HAP-1 (cell line): ENCODE data around the gene SUGP1.

Experiments used
- DNase-seq, 2 experiments: peaks; one replicate each; pipeline ENCODE4 v3.0.0-alpha.2; 2016 to 2020; ENCODE audit warnings: low spot score in 2 of 2
- H3K27me3 ChIP-seq: fragments of 250-450 bp; sonication (Bioruptor Pico); 2 replicates; pipeline ENCODE4 v1.5.1; 2020; ENCODE audit warnings: low read depth, mild to moderate bottlenecking, moderate library complexity
- H3K36me3 ChIP-seq: fragments of 250-450 bp; sonication (Bioruptor Pico); replicated peaks from 2 replicates; pipeline ENCODE4 v1.5.1; 2020; ENCODE audit warnings: mild to moderate bottlenecking
- H3K4me1 ChIP-seq: fragments of 250-450 bp; sonication (Bioruptor Pico); 2 replicates; pipeline ENCODE4 v1.5.1; 2020; ENCODE audit warnings: mild to moderate bottlenecking
- H3K4me3 ChIP-seq: fragments of 250-450 bp; sonication (Bioruptor Pico); 2 replicates; pipeline ENCODE4 v1.5.1; 2020; ENCODE audit warnings: mild to moderate bottlenecking, moderate library complexity
- H3K9me3 ChIP-seq: fragments of 250-450 bp; sonication (Bioruptor Pico); 2 replicates; pipeline ENCODE4 v1.5.1; 2020; ENCODE audit warnings: mild to moderate bottlenecking, moderate library complexity
- in situ Hi-C: fragments of 300-500 bp; cut with MboI; formaldehyde crosslinking; loops from 3 replicates; pipeline ENCODE4 v1.14.3; 2020; ENCODE audit warnings: low sequenced_read_pairs, inconsistent platforms, mixed read lengths

Gene SUGP1

DNA sequence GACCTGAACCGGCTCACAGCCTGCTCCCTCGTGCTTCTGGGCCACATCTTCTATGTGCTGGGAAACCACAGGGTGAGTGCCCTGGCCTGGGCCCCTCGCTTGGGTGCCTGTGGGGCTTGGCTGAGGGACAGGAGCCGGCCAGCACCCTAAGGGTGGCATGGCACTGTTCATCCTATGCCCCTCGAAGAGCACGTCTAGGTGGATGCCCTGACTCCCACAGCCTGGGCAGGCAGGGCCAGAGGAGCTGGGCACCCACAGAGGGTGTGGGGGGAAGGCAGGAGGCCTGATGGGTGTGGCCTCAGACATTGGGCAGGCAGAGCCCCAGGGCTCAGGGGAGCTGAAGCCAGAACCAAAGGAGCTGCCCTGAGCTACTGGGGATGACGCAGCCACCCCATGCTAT, 29.1 kb upstream of the SUGP1 start:
- in situ Hi-C loops = no loop called here
- H3K36me3 ChIP-seq = peaks cover 80% of the 10 kb centered on the region

DNA sequence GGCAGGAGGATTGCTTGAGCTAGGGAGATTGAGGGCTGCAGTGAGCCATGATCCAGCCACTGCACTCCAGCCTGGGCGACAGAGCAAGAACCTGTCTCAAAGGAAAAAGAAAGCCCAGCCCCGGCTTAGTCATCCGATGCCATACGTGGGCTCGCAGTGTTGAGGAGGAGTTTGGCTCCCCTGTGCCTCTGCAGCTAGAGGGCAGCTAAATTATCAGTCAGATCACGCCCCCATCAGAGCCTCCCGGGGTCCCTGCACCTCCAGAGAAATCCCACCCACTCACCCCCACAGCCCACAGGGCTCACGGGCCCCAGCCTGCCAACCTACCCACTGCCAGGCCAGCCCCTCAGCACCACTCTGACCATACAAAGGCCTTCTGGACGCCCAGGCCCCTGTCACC, 28.0 kb upstream of the SUGP1 start:
- no peaks in the 10 kb centered on the region for H3K9me3 ChIP-seq
- DNase-seq = no peak
- H3K4me3 ChIP-seq = no peak overlapping the region
- peaks cover 77% of the 10 kb centered on the region for H3K36me3 ChIP-seq
- no peaks in the 10 kb centered on the region for H3K27me3 ChIP-seq
- no peaks in the 10 kb centered on the region for H3K4me1 ChIP-seq
- in situ Hi-C loops = no loop called here

More for the DNA sequence above, 29.1 kb upstream of the SUGP1 start:
- Histone ChIP-seq H3K27me3 (no peaks in the 10 kb centered on the region), H3K4me1 (no peaks in the 10 kb centered on the region), H3K4me3 (no peak overlapping the region), H3K9me3 (no peaks in the 10 kb centered on the region)
- no peak for DNase-seq

DNA sequence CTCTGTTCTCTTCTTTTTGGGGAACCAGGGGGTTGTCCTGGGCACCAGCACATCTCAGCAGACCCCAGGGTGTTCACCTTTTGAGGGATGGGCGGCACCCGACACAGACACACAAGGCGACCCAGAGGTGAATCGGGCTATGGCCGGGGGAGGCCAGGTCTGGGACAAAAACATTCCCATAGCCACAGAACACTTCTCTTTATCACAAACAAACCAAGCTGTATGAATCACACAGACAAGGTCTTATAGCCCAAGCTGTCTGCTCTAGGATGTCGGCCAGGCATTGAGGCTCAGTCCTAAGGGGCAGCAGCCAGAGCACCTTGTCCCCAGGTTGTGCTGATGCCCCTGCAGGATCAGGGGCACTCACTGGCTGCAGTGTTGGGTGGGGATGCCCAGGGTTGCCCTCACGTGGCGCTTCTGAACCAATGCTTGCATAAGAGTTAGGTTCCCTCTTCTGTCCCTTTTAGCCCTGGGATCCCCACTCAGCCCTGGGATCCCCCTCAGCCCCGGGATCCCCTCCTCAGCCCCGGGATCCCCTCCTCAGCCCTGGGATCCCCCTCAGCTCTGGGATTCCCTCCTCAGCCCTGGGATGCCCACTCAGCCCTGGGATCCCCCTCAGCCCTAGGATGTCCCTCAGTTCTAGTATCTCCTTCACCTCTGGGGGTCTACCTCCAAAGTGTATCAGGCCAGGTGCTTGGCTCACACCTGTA, 27.2 kb upstream of the SUGP1 start:
- Histone ChIP-seq H3K36me3 (peaks cover 76% of the 10 kb centered on the region), H3K4me1 (no peaks in the 10 kb centered on the region), H3K27me3 (no peaks in the 10 kb centered on the region), H3K4me3 (no peak overlapping the region), H3K9me3 (no peaks in the 10 kb centered on the region)
- no peak for DNase-seq
- in situ Hi-C loops = no loop called here

DNA sequence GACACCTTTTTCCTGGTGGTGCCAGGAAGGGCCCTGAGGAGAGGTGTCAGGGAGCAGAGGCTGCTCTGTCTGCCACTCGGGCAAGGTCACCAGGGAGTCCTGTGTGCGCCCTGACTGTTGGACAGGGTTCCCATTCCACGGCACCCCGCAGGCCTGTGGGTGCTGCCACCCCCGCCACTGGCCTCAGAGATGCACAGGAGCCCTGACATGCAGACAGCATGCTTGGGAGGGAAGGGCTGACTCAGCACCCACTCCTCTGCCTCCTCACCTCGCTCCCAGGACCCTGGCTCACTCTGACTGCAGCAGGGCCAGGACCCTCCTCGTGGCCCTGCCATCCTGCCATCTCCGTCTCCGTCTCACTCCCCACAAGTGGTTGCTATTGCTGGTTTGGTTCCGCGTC, 25.7 kb upstream of the SUGP1 start:
- Histone ChIP-seq H3K27me3 (no peaks in the 10 kb centered on the region), H3K9me3 (no peaks in the 10 kb centered on the region), H3K36me3 (peaks cover 71% of the 10 kb centered on the region), H3K4me1 (no peaks in the 10 kb centered on the region), H3K4me3 (no peak overlapping the region)
- no peak for DNase-seq
- in situ Hi-C loops = no loop called here

DNA sequence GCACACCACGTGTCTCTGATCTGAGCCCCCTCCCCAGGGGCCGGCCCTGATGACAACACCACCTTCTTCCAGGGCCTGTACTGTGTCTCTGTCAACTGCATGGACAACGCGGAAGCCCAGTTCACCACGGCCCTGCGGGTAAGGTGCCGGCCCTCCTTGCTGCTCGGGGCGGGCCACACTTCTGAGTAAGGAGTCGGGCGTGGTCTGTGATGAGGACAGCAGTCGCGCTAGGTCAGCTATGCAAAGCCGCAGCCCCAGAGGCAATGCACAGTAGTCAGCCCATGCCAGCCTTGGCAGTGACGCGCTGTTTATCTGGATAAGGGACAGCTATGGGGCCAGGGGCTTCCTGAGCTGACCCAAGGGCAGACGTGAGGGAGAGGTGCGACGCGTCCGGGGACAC, 24.9 kb upstream of the SUGP1 start:
- H3K9me3 ChIP-seq = no peaks in the 10 kb centered on the region
- no peak overlapping the region for H3K4me3 ChIP-seq
- no peaks in the 10 kb centered on the region for H3K27me3 ChIP-seq
- H3K36me3 ChIP-seq = peaks cover 73% of the 10 kb centered on the region
- in situ Hi-C loops = no loop called here
- no peaks in the 10 kb centered on the region for H3K4me1 ChIP-seq
- DNase-seq = no peak

DNA sequence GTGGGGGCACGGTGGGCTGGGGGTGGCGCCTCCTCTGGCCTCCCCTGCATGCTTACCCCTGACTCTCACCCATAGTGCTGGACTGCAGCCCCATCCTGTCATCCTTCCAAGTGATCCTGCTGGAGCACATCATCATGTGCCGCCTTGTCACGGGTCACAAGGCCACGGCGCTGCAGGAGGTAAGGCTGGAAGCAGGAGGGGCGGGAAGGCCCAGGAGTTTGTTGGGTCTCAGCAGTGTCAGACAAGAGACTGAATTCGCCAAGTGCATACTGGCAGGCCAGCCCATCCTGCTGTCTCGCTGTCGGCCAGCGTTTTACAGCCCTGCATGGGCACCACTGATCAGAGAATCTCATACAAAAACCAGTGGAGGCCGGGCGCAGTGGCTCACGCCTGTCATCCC, 23.5 kb upstream of the SUGP1 start:
- no peak for DNase-seq
- in situ Hi-C loops = no loop called here
- Histone ChIP-seq H3K4me3 (no peak overlapping the region), H3K9me3 (no peaks in the 10 kb centered on the region), H3K27me3 (no peaks in the 10 kb centered on the region), H3K36me3 (peaks cover 74% of the 10 kb centered on the region), H3K4me1 (no peaks in the 10 kb centered on the region)

DNA sequence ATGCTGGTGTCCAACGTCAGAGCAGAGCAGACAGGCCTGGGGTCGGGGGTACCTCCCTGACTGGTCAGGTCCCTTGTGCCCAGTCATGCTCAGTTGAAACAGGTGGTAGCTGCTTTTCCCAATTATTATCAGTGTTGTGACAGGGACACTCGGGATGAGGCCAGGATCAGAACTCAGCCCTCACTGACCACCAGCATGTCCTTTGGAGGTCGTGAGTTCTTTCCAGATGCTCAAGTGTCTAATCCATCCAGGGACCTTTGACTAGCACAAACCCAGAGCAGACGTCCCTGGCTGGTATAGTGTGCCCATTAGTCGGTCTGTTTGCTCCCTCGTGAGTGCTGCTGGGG, 22.7 kb upstream of the SUGP1 start:
- H3K4me3 ChIP-seq = no peak overlapping the region
- no peak for DNase-seq
- H3K27me3 ChIP-seq = no peaks in the 10 kb centered on the region
- in situ Hi-C loops = no loop called here
- peaks cover 77% of the 10 kb centered on the region for H3K36me3 ChIP-seq
- H3K9me3 ChIP-seq = no peaks in the 10 kb centered on the region
- H3K4me1 ChIP-seq = no peaks in the 10 kb centered on the region

DNA sequence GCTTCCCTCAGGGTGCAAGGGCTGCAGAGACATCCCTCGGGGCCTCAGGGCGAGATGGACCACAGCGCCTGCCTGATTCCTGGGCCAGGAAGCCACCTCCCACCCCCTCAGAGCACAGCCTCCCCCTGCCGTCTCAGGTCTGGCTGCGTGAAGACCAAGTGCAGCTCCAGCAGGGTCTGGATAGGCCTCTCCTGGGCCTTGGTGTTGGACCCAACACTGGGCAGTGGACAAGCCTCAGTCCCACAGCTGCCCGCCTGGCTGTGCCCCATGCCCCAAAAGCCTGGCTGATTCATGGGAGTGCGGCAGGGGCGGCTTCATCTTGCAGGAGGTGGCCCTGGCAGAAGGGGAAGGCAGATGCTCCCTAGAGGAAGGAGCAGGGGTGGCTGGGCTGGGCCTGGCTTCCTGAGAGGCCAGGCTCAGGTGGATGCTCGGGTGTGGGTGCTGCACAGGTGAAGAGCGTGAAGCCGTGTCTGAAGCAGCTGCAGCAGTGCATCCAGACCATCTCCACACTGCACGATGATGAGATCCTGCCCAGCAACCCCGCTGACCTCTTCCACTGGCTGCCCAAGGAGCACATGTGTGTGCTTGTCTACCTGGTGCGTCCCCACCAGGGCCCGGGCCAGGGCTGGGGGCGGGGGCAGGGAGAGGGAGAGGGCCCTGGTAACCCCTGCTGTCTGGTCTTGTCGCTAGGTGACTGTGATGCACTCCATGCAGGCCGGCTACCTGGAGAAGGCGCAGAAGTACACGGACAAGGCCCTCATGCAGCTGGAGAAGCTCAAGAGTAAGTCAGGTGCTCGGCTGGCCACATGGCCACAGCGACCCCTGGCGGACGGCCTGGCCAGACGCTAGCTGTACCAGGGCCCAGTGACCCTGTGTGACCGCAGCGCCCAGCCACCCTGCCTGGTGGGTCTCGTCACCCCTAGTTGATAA, 22.0 kb upstream of the SUGP1 start:
- peaks cover 77% of the 10 kb centered on the region for H3K36me3 ChIP-seq
- DNase-seq = peak; percentile 53 to 83
- no peaks in the 10 kb centered on the region for H3K4me1 ChIP-seq
- in situ Hi-C loops = no loop called here
- H3K9me3 ChIP-seq = no peaks in the 10 kb centered on the region
- no peaks in the 10 kb centered on the region for H3K27me3 ChIP-seq
- no peak overlapping the region for H3K4me3 ChIP-seq

DNA sequence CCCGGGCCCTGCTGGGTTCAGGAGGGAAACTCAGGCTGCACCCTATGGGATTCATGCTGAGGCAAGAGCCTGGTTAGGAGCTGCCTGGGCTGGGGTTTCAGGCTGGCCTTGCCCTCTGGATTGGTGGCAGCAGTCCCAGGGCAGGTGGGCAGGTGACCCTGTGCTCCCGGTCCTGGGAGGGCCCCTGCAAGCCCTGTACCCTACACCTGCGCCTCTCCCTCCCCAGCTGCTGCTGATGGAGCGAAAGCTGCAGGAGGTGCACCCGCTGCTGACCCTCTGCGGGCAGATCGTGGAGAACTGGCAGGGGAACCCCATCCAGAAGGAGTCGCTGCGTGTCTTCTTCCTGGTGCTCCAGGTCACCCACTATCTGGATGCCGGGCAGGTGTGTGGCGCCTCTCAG, 20.7 kb upstream of the SUGP1 start:
- in situ Hi-C loops = no loop called here
- H3K9me3 ChIP-seq = no peaks in the 10 kb centered on the region
- DNase-seq = no peak
- H3K4me3 ChIP-seq = no peak overlapping the region
- H3K36me3 ChIP-seq = peaks cover 75% of the 10 kb centered on the region
- H3K27me3 ChIP-seq = no peaks in the 10 kb centered on the region
- no peaks in the 10 kb centered on the region for H3K4me1 ChIP-seq

DNA sequence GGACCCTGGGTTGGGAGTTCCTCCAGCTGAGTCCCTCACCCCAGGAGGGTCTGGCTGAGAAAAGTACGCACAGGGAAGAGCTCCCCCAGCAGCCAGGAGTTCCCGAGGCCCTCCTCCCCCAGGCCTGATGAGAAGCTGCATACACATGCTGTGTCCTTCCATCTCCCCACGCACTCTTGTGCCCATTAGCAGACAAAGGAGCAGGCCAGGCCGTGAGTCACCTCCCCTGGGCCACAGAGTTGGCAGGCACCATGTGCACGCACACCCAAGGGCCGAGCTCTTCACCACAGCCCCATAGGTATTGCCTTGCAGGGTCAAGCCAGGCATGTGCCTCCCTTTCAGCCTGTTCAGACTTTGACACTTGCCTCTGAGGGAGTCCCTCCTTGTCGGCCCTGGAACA, 17.8 kb upstream of the SUGP1 start:
- Histone ChIP-seq H3K4me3 (no peak overlapping the region), H3K9me3 (no peaks in the 10 kb centered on the region), H3K27me3 (no peaks in the 10 kb centered on the region), H3K36me3 (peaks cover 57% of the 10 kb centered on the region), H3K4me1 (no peaks in the 10 kb centered on the region)
- in situ Hi-C loops = no loop called here
- DNase-seq = no peak

DNA sequence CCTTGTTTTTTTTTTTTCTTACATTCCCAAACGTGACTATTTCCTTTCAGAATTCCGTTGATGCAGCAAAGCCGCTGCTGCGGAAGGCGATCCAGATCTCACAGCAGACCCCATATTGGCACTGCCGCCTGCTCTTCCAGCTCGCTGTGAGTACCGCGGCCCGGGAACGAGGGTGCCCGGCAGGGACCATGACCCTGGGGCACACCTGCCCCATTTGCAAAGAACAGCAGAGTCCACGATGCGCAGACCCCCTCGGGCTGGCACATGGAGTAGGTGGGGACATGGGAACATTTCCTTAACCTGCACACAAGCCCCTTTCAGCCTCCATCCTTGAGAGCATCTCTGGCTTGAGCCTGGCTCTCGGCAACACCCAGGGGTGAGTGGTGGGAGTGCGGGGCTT, 16.8 kb upstream of the SUGP1 start:
- H3K36me3 ChIP-seq = peaks cover 49% of the 10 kb centered on the region
- no peak for DNase-seq
- H3K27me3 ChIP-seq = no peaks in the 10 kb centered on the region
- H3K4me3 ChIP-seq = no peak overlapping the region
- in situ Hi-C loops = no loop called here
- no peaks in the 10 kb centered on the region for H3K4me1 ChIP-seq
- H3K9me3 ChIP-seq = no peaks in the 10 kb centered on the region

DNA sequence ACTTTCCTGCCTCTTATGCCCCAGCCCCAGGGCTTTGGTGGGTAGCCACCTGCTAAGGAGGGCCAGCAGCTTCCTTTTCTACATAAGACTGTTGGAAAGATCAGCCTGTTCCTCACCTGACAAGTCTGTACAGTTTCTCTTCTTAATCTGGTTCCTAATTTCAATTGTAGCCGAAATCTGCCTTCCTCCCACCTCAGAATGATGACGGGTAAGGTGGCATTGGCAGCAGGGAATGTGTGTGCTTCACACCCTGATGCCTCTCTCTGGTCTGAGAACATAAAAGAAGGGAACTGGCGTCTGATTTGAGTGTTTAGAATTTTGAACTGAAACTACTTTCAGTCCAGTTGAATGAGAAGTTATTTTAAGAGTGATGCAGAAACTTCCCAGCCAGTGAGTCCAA, 16.3 kb upstream of the SUGP1 start:
- Histone ChIP-seq H3K27me3 (no peaks in the 10 kb centered on the region), H3K4me1 (no peaks in the 10 kb centered on the region), H3K36me3 (peaks cover 46% of the 10 kb centered on the region), H3K4me3 (no peak overlapping the region), H3K9me3 (no peaks in the 10 kb centered on the region)
- in situ Hi-C loops = no loop called here
- DNase-seq = no peak

DNA sequence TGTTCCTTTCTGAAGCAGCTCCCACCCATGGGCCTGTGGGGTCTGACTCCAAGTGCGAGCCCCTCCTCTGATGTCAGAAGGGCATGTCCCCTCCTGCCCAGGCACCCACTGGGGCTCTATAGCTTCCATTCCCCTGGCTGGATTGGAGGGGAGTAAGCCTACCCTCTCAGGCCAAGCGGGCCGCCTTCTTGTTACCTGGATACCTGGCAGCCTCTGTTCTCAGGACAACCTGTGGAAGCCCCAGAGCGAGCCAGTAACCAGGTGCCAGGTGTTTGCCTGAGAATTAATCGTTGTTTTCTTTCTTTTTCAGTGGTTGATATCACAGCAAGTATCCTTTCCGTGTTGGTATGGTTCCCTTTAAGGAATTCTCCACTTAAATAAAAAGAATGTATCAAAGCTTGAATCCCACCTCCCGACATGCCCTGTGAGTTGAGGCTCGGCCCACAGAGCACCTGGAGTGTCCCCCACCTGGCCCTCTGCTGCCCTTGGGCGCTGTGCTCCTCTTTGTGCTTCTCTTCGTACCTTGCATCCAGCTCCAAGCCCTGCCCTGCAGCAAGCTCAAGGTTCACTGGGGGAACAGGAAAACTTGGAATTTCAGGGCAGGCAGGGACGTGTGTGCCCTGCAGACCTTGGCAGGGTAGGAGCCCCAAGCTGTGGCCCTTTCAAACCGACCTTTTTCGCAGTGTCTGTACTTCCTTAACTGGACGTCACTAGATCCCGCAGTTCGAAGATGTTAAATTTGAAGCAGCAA, 15.3 kb upstream of the SUGP1 start:
- Histone ChIP-seq H3K9me3 (no peaks in the 10 kb centered on the region), H3K36me3 (peaks cover 48% of the 10 kb centered on the region), H3K27me3 (no peaks in the 10 kb centered on the region), H3K4me3 (no peak overlapping the region), H3K4me1 (no peaks in the 10 kb centered on the region)
- in situ Hi-C loops = no loop called here
- DNase-seq = no peak

DNA sequence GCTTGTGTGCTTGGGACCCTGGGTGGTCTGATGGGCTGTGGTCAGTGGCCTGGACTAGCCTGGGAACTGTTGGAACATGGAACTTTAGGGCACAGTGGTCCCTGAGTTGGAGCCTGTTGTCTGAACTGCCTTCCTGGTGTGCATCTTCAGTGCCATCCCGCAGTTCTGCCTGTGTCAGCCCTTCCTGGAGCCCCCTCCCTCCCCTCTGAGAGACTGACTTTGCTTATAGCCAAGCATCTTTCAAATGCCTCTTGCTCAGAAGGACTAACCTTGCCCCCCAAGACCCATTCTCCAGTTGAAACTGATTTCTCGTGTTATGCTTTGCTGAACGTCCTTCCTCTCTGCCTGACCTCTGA, 14.7 kb upstream of the SUGP1 start:
- Histone ChIP-seq H3K27me3 (no peaks in the 10 kb centered on the region), H3K4me1 (no peaks in the 10 kb centered on the region), H3K9me3 (no peaks in the 10 kb centered on the region), H3K36me3 (peaks cover 51% of the 10 kb centered on the region), H3K4me3 (no peak overlapping the region)
- DNase-seq = no peak
- in situ Hi-C loops = no loop called here
